HUES48 (cell line): ENCODE results near the gene TELO2.
A peak's percentile ranks its signal among the peaks of the same experiment; 100 is the strongest.

ENCODE experiments used
- H3K27ac ChIP-seq: one replicate; pipeline ENCODE4 v1.7.0; 2013; ENCODE audit warnings: low read depth, low read length, inconsistent platforms
- H3K27me3 ChIP-seq: 2 replicates; pipeline ENCODE4 v1.6.1; 2013; ENCODE audit warnings: mild to moderate bottlenecking, low read length; ENCODE audit not compliant: control insufficient read depth, insufficient read depth
- H3K36me3 ChIP-seq: 2 replicates; pipeline ENCODE4 v1.6.1; 2013; ENCODE audit warnings: low read length; ENCODE audit not compliant: control insufficient read depth, insufficient read depth
- H3K4me1 ChIP-seq: 2 replicates; pipeline ENCODE4 v1.6.1; 2013; ENCODE audit warnings: mild to moderate bottlenecking, low read length; ENCODE audit not compliant: control insufficient read depth, insufficient read depth
- H3K4me3 ChIP-seq: 2 replicates; pipeline ENCODE4 v1.5.1; 2013; ENCODE audit warnings: mild to moderate bottlenecking, low read depth, low read length
- H3K9ac ChIP-seq: 2 replicates; pipeline ENCODE4 v1.6.1; 2013; ENCODE audit warnings: mild to moderate bottlenecking, low read depth, low read length, moderate library complexity
- H3K9me3 ChIP-seq: 2 replicates; pipeline ENCODE4 v1.6.1; 2013; ENCODE audit warnings: low read length; ENCODE audit not compliant: control insufficient read depth, insufficient read depth

The TELO2 gene

DNA sequence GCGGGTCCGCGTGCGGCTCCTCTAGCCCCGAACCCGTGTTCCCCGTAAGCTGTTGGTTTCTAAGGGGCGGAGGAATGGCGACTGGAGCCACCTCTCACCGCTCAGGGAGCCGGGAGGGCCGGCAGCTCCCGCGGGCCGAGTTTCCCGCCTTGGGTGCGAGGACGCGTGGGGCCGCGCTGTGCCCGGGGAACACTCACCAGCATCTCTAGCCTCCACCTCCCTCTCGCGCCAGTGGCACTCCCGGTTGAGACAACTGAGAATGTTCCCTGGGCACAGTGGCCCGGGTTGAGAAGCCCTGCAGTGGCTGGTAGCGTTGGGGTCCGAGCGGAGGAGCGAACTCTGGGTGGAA lies 560 bp downstream of the TELO2 start:
- no peaks in the 10 kb centered on the region for H3K27me3 ChIP-seq
- 0 out of 2 replicates have a peak, but pooled peaks cover 3% of the 10 kb centered on the region for H3K4me1 ChIP-seq
- H3K27ac ChIP-seq = peak overlapping the region; percentile 87
- H3K9me3 ChIP-seq = no peaks in the 10 kb centered on the region
- peaks cover 35% of the 10 kb centered on the region for H3K36me3 ChIP-seq
- peak overlapping the region; percentile 83 for H3K4me3 ChIP-seq
- H3K9ac ChIP-seq = peak overlapping the region; percentile 94

DNA sequence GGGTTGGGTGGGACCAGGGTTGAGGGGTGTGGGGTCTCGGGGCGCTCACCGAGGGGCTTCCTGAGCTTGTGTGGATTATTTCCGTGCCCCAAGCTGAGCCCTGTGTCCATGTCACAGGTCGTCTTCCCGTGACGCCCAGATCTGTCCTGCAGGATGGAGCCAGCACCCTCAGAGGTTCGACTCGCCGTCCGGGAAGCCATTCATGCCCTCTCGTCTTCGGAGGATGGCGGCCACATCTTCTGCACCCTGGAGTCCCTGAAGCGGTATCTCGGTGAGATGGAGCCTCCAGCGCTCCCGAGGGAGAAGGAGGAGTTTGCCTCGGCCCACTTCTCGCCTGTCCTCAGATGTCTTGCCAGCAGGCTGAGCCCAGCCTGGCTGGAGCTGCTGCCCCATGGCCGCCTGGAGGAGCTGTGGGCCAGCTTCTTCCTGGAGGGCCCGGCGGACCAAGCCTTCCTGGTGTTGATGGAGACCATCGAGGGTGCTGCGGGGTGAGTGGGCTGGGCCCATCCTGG lies 1.0 kb downstream of the TELO2 start:
- H3K9ac ChIP-seq = peak overlapping the region; percentile 94; the same call in 1 of the 2 replicates
- 0 out of 2 replicates have a peak, but pooled peaks cover 3% of the 10 kb centered on the region for H3K4me1 ChIP-seq
- H3K36me3 ChIP-seq = peaks cover 40% of the 10 kb centered on the region
- H3K9me3 ChIP-seq = no peaks in the 10 kb centered on the region
- H3K4me3 ChIP-seq = peak overlapping the region; percentile 83
- H3K27ac ChIP-seq = no peak overlapping the region
- no peaks in the 10 kb centered on the region for H3K27me3 ChIP-seq

DNA sequence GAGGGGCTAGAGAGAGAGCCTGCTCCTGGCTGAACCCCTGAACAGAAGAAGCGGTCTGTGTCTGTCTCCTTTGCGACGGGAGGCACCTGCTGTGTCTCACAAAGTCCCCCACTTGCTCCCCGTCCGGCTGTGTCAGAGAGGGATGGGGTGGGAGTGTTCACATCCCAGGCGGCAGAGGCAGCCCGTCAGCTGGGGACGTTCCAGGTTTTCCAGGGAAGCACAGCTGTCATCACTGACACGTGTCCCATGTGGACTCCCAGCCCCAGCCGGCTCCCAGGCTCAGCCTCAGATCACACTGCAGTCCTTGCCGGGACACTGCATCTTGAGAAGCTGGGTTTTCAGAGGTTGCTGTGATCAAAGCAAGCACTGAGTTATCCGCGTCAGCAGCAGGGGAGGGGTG lies 1.6 kb downstream of the TELO2 start:
- H3K4me3 ChIP-seq = peak overlapping the region; percentile 83; the same call in 1 of the 2 replicates
- H3K9ac ChIP-seq = no peak overlapping the region
- no peaks in the 10 kb centered on the region for H3K27me3 ChIP-seq
- peaks cover 44% of the 10 kb centered on the region for H3K36me3 ChIP-seq
- 0 out of 2 replicates have a peak, but pooled peaks cover 3% of the 10 kb centered on the region for H3K4me1 ChIP-seq
- H3K27ac ChIP-seq = no peak overlapping the region
- no peaks in the 10 kb centered on the region for H3K9me3 ChIP-seq

DNA sequence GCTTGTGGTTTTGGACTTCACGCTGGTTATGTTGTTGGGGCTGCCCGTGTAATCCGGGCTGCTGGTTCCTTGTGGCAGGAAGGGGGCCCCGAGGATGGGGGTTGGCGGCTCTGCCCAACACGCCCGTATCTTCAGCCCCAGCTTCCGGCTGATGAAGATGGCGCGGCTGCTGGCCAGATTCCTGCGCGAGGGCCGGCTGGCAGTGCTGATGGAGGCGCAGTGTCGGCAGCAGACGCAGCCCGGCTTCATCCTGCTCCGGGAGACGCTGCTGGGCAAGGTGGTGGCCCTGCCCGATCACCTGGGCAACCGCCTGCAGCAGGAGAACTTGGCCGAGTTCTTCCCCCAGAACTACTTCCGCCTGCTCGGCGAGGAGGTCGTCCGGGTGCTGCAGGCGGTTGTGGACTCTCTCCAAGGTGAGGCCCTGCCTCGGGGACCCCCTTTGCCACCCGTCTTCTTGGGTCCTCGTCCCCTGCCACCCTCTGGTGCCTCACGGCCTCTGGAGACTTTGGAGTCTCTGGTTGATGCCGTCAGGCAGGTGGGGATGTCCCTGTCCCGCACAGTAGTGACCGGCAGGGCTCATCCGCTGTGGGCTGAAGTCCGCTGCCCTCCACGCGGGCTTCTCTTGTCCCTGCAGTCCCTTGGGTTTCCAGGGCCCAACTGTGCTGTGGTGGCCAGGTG lies 2.2 kb downstream of the TELO2 start:
- peaks cover 51% of the 10 kb centered on the region for H3K36me3 ChIP-seq
- no peak overlapping the region for H3K4me3 ChIP-seq
- no peak overlapping the region for H3K9ac ChIP-seq

DNA sequence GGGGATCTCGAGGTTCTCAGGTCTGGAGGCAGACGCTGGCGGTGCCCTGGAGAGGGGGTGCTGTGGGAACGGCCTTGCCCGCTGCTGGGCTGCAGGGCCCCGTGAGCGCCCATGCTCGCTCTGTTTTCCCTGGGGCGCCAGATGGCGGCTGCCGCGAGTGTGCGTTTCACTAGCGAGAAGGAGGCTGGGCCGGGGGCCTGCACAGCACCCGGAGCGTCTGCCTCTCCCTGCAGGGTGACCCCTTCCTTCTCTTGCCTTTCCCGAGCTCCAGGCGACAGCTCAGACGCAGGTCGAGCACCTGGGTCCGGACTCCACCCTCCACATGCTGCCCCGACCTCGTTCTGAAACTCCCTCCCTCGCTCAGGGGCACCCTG lies 2.7 kb downstream of the TELO2 start:
- peaks cover 56% of the 10 kb centered on the region for H3K36me3 ChIP-seq
- H3K4me3 ChIP-seq = no peak overlapping the region
- H3K9me3 ChIP-seq = no peaks in the 10 kb centered on the region
- H3K9ac ChIP-seq = no peak overlapping the region
- H3K27me3 ChIP-seq = no peaks in the 10 kb centered on the region
- 0 out of 2 replicates have a peak, but pooled peaks cover 3% of the 10 kb centered on the region for H3K4me1 ChIP-seq
- no peak overlapping the region for H3K27ac ChIP-seq

More for the DNA sequence above, 2.2 kb downstream of the TELO2 start:
- Histone ChIP-seq H3K9me3 (no peaks in the 10 kb centered on the region), H3K27ac (no peak overlapping the region), H3K27me3 (no peaks in the 10 kb centered on the region), H3K4me1 (0 out of 2 replicates have a peak, but pooled peaks cover 3% of the 10 kb centered on the region)

DNA sequence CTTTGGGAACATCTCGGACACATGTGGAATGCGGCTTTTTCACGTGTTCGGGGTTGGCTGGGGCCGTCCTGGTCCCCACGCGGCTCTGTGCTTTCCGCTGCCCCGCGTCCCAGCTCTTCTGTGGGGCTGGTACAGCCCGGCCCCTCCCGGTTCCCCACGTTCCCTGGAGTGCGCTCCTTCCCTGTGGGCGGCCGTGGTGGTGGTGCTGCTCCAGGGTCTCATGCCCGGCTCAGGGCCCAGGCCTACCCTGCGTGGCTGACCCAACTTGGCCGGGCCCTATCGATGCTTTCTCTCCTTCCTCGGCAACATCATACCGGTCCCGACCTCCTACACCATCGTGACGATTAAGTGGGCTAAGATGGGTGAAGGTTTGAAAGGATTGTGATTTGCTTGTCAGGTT lies 3.3 kb downstream of the TELO2 start:
- Histone ChIP-seq H3K36me3 (peaks cover 62% of the 10 kb centered on the region), H3K9ac (no peak overlapping the region), H3K27ac (no peak overlapping the region), H3K4me1 (0 out of 2 replicates have a peak, but pooled peaks cover 3% of the 10 kb centered on the region), H3K27me3 (no peaks in the 10 kb centered on the region), H3K4me3 (no peak overlapping the region), H3K9me3 (no peaks in the 10 kb centered on the region)

DNA sequence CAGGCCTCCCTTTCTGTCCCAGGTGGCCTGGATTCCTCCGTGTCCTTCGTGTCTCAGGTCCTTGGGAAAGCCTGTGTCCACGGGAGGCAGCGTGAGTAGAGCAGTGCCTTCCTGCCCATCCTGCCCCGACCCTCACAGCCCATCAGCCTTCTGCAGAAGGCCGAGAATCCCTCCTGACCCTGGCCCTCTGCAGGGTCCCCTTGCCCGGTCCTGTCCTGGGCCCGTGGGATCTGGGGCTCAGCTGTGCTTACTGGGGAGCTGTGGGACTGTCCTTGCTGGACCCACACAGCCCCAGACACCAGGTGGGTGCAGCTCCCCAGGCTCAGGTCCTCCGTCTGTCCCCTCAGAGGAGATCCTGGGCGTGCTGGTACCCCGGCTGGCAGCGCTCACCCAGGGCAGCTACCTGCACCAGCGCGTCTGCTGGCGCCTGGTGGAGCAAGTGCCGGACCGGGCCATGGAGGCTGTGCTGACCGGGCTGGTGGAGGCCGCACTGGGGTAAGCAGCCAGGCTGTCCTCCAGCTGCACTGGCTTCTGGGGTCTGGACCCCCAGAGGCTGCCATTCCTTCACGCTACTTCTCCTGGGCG lies 3.9 kb downstream of the TELO2 start:
- no peak overlapping the region for H3K4me3 ChIP-seq
- H3K4me1 ChIP-seq = 0 out of 2 replicates have a peak, but pooled peaks cover 3% of the 10 kb centered on the region
- H3K36me3 ChIP-seq = peaks cover 68% of the 10 kb centered on the region
- no peak overlapping the region for H3K9ac ChIP-seq
- no peaks in the 10 kb centered on the region for H3K27me3 ChIP-seq
- no peaks in the 10 kb centered on the region for H3K9me3 ChIP-seq
- H3K27ac ChIP-seq = no peak overlapping the region

DNA sequence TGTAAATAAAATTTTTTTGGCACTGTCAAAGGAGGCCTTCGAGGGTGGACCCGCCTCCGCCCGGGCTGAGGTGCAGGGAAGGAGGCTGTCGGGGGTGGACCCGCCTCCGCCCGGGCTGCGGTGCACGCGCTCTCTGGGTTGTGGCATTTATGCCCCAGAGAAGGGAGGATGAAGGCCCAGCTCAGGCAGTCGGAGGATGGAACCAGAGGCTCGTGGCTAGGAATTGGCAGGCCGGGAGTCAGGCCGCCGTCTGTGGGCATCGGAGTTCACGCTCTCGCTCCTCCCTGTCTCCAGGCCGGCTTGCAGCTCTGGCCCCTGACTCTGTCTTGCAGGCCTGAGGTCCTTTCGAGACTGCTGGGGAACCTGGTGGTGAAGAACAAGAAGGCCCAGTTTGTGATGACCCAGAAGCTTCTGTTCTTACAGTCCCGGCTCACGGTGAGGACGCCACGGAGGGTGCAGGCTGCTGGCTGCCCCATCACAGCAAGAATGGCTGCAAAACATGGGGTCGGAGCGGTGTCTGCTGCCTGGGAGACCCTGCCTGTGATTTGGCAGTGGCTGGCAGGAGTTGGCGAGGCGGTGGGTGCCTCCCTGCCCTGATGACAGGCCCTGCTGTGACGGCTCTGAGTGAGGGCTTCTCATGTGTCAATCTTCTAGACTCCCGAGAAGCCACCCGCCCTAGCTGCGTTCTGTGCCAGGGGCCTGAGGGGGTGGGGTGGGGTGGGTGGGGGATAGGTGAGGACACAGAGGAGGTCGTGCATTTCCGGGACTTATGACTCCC lies 5.9 kb downstream of the TELO2 start:
- Histone ChIP-seq H3K4me1 (0 out of 2 replicates have a peak, but pooled peaks cover 2% of the 10 kb centered on the region), H3K9me3 (no peaks in the 10 kb centered on the region), H3K9ac (no peak overlapping the region), H3K27me3 (no peaks in the 10 kb centered on the region), H3K27ac (no peak overlapping the region), H3K4me3 (no peak overlapping the region), H3K36me3 (peaks cover 81% of the 10 kb centered on the region)

DNA sequence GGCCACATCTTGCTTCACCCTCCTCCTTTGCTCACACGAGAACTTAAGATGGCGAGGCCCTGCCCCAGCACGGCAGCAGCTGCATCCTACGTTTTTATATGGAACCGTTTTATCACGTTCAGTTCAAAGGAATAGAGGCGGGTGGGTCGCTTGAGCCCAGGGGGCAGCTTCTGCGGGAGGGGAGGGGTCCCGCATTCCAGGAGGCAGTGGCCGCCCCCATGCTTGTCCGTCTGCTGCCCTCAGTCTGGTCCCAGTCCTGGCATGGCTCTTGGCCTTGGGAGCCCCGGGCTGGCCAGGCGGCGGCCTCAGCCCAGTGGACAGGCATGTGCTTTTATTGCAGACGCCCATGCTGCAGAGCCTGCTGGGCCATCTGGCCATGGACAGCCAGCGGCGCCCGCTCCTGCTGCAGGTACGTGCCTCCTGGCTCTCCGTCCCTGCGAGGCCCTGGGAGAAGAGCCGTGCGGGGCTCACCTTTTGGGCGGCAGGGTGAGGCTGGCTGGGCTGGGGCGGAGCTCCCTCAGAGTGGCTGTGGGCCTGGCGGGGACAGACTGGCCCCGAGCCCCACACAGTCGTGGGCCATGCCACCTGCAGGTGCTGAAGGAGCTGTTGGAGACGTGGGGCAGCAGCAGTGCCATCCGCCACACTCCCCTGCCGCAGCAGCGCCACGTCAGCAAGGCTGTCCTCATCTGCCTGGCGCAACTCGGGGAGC lies 6.8 kb downstream of the TELO2 start:
- Histone ChIP-seq H3K36me3 (peaks cover 76% of the 10 kb centered on the region), H3K9ac (no peak overlapping the region), H3K4me1 (no peaks in the 10 kb centered on the region), H3K27ac (no peak overlapping the region), H3K4me3 (no peak overlapping the region), H3K27me3 (no peaks in the 10 kb centered on the region), H3K9me3 (no peaks in the 10 kb centered on the region)

DNA sequence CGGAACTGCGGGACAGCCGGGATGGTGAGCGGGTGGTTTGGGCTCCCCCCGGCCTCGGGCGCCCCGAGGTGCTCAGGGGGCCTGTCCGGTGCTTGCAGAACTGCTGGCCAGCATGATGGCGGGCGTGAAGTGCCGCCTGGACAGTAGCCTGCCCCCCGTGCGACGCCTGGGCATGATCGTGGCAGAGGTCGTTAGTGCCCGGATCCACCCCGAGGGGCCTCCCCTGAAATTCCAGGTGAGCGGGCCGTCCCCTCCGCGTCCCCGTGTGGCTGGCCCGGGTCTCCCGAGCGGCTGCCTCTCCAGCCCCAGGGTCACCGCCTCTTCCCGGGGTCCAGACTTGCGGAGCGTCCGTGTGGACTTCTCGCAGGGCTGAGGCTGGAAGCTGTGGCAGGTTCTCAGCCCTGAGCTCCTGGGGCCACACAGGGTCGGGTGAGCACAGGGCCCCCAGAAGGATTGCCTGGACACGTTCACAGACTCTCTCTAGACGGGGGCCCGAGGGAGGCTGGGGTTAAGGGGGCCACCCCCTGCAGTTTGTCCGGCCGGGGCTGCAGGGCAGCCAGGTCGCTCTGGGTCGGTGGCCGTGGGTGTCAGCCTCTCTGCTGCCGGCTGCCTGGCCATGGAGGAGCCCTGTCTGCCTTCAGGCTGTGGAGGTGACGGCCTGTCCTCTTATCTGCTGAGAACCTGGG lies 7.4 kb downstream of the TELO2 start:
- Histone ChIP-seq H3K9me3 (no peaks in the 10 kb centered on the region), H3K4me3 (no peak overlapping the region), H3K27ac (no peak overlapping the region), H3K9ac (no peak overlapping the region), H3K27me3 (no peaks in the 10 kb centered on the region), H3K4me1 (no peaks in the 10 kb centered on the region), H3K36me3 (peaks cover 70% of the 10 kb centered on the region)
